Neural crest cell (in vitro differentiated cells): ENCODE data around the gene CH25H. TPM values are rescaled to one million over a fixed set of nuclear protein-coding genes. Genes with fewer than 3 reads are reported as not detected.
"Not testable (repeated sequence)": the region's sequence is repeated elsewhere in the genome, so short reads cannot be mapped to it uniquely, and the experiment has no call there.

ENCODE experiments used
- DNase-seq: peaks from one replicate; pipeline ENCODE4 v3.0.0; 2021; ENCODE audit warnings: low read depth, mixed read lengths, low spot score
- H3K27ac Mint-ChIP-seq: one replicate; pipeline ENCODE4 v1.8.0; 2021; ENCODE audit warnings: mild to moderate bottlenecking, mixed read lengths; ENCODE audit not compliant: unreplicated experiment
- H3K27me3 Mint-ChIP-seq: 2 replicates; pipeline ENCODE4 v1.8.0; 2021; ENCODE audit warnings: low read depth, mild to moderate bottlenecking, mixed read lengths
- H3K36me3 Mint-ChIP-seq: 2 replicates; pipeline ENCODE4 v1.8.0; 2021; ENCODE audit warnings: low read depth, mild to moderate bottlenecking, mixed read lengths
- H3K4me1 Mint-ChIP-seq: 2 replicates; pipeline ENCODE4 v1.8.0; 2021; ENCODE audit warnings: mixed read lengths
- H3K4me3 Mint-ChIP-seq: one replicate; pipeline ENCODE4 v1.8.0; 2021; ENCODE audit warnings: mild to moderate bottlenecking, mixed read lengths
- H3K9me3 Mint-ChIP-seq: 2 replicates; pipeline ENCODE4 v1.8.0; 2021; ENCODE audit warnings: mixed read lengths
- total RNA-seq: library from RNA; stranded (reverse); gene quantifications from 2 replicates; pipeline ENCODE4 v1.2.1, GENCODE V29; 2021
- TF ChIP-seq, protein P1 (sequence below): fragments of 200-600 bp; sonication (generic); conservative IDR thresholded peaks from 2 replicates; pipeline ENCODE4 v1.5.0; 2021; ENCODE audit warnings: antibody characterized with exemption, mild to moderate bottlenecking

The CH25H gene
- total RNA-seq, 1 donor from 2014 or later = not detected

DNA sequence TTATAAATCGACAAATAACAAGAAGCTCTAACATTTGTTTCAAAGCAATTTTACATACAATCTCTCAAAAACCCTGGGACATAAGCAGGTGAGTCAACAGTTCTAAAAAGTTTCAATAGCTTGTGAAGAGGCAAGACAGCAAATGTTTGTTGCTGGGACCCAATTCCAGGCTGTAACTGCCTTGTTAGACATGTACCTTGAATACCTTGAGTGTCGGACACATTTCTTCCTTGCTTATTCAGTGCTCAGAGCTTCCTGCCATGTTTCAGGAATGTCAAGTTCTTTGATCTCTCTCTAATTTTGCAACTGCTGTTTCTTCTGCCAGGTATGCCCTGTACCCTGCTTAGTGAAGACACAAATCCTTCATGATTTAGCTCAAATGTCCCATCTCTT, 5.1 kb downstream of the CH25H start:
- Mint-ChIP-seq H3K27ac (no peak overlapping the region), H3K9me3 (no peaks in the 10 kb centered on the region)

DNA sequence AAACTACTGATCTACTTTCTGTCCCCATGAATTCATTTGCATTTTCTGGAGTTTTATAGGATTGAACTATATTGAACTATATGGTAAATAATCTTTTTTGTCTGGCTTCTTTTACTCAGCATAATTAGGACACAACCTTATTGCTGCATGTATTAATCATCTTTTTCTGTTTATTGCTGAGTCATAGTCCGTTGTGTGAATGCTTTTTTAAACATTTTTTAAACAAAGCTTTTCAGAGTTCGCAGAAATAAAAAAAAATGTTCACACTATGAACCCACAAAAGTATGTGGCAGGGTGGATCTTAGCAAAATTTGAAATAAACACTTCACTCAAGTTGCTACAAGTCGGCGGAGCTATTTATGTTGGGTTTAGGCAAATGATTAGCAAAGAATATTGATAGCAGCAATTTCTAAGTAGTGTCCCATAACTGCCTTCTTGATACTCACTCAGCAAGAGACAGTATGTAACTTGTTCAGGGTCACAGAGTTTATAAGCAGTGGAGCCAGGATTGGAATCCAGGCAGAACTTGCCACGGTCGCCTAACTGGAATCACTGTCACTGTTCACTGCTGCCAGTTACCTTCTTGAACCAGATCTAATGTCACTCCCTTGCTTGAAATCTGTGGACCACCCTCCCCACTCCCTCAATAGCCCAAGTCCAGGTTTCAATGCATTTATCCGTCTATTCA, 5.6 kb downstream of the CH25H start:
- Mint-ChIP-seq H3K9me3 (no peaks in the 10 kb centered on the region), H3K27ac (no peak overlapping the region), H3K27me3 (peaks cover 7% of the 10 kb centered on the region), H3K4me3 (no peak overlapping the region), H3K36me3 (no peaks in the 10 kb centered on the region), H3K4me1 (peaks cover 3% of the 10 kb centered on the region)
- TF ChIP-seq, protein P1, sequence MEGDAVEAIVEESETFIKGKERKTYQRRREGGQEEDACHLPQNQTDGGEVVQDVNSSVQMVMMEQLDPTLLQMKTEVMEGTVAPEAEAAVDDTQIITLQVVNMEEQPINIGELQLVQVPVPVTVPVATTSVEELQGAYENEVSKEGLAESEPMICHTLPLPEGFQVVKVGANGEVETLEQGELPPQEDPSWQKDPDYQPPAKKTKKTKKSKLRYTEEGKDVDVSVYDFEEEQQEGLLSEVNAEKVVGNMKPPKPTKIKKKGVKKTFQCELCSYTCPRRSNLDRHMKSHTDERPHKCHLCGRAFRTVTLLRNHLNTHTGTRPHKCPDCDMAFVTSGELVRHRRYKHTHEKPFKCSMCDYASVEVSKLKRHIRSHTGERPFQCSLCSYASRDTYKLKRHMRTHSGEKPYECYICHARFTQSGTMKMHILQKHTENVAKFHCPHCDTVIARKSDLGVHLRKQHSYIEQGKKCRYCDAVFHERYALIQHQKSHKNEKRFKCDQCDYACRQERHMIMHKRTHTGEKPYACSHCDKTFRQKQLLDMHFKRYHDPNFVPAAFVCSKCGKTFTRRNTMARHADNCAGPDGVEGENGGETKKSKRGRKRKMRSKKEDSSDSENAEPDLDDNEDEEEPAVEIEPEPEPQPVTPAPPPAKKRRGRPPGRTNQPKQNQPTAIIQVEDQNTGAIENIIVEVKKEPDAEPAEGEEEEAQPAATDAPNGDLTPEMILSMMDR = no peak
- DNase-seq = no peak

More for the DNA sequence above, 5.1 kb downstream of the CH25H start:
- Mint-ChIP-seq H3K4me3 (no peak overlapping the region), H3K27me3 (peaks cover 7% of the 10 kb centered on the region), H3K4me1 (peaks cover 8% of the 10 kb centered on the region), H3K36me3 (no peaks in the 10 kb centered on the region)
- DNase-seq = no peak
- TF ChIP-seq, protein P1 = no peak

DNA sequence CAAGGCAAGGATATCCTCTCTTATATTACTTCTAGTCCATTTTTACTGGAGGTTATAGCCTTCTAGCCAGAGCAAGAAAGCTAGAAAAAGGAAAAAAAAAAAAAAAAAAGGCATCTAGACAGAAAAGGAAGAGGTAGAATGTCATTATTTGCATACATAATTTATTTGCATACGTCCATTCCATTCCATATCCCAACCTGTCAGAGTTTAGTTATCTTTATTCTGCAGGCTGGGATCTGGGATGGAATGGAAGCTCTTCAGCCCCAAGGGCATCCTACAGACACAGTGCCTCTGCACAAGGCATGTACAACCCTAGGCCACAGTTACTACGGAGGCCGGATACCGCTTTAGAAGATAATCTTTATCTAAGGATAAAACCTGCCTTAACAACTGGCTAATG, 9.6 kb downstream of the CH25H start:
- peaks cover 7% of the 10 kb centered on the region for H3K27me3 Mint-ChIP-seq
- H3K27ac Mint-ChIP-seq = no peak overlapping the region

DNA sequence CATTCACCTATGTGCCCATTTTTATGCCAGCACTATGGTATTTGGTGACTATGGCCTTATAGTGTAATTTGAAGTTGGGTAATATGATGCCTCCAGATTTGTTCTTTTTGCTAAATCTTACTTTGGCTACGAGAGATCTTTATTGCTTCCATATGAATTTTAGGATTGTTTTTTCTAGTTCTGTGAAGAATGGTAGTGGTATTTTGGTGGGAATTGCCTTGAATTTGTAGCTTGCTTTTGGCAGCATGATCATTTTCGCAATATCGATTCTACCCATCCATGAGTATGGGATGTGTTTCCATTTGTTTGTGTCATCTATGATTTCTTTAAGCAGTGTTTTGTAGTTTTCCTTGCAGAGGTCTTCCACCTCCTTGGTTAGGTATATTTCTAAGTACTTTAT, 15.8 kb downstream of the CH25H start:
- not testable (repeated sequence) for H3K9me3 Mint-ChIP-seq, H3K4me3 Mint-ChIP-seq, H3K27ac Mint-ChIP-seq, DNase-seq, H3K4me1 Mint-ChIP-seq, H3K27me3 Mint-ChIP-seq, H3K36me3 Mint-ChIP-seq

More for the DNA sequence above, 9.6 kb downstream of the CH25H start:
- Mint-ChIP-seq H3K9me3 (no peaks in the 10 kb centered on the region), H3K36me3 (no peaks in the 10 kb centered on the region), H3K4me1 (no peaks in the 10 kb centered on the region), H3K4me3 (no peak overlapping the region)
- no peak for DNase-seq
- TF ChIP-seq, protein P1 = no peak

DNA sequence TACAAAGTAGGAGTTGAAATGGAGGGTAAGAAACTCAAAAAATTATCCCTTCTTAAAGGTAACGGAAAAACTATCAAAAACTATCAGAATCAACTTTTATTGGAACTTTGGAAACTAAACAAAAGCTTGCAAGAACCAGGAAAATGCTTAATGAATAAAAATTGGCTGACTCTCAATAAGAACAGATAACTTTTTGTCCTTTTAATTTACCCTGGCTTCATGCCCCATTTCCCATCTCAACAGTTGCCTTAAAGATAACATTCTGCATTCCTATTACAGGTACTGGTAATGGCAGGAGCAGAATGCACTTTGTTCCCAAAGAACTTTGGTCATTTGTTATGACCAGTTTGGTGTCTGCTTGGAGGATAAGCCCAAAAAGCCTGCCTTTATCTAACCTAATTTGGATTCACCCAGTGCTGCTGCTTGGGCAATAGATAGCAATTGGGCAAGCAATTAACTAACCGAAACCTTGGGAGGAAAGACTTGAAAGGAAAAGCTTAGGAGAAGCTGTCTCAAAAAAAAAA, 17.8 kb downstream of the CH25H start:
- H3K36me3 Mint-ChIP-seq = no peaks in the 10 kb centered on the region
- peaks cover 3% of the 10 kb centered on the region for H3K27me3 Mint-ChIP-seq
- H3K4me3 Mint-ChIP-seq = no peak overlapping the region
- no peak for DNase-seq
- H3K27ac Mint-ChIP-seq = no peak overlapping the region
- peaks cover 7% of the 10 kb centered on the region for H3K9me3 Mint-ChIP-seq
- TF ChIP-seq, protein P1 = no peak
- no peaks in the 10 kb centered on the region for H3K4me1 Mint-ChIP-seq

DNA sequence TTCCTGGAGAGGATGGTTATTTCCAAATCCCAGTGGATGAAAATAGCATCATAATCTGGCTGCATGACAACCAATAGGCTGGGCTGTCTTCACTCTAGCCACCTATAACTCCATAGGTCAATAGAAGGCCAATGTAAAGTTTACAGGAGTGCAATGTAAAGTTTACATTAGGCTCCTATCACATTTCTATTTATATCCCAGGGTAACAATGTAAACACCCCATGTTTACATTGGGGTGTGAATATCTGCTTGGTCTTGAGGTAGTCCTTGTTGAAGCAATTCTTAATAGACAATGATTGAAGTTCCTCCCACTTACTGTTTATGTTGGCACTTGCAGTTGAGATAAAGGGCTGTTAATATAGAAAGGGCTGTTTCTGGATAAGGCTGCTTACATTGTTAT, 21.5 kb downstream of the CH25H start:
- H3K9me3 Mint-ChIP-seq = peaks cover 2% of the 10 kb centered on the region
- H3K36me3 Mint-ChIP-seq = no peaks in the 10 kb centered on the region
- TF ChIP-seq, protein P1 = no peak
- no peaks in the 10 kb centered on the region for H3K27me3 Mint-ChIP-seq
- H3K4me1 Mint-ChIP-seq = no peaks in the 10 kb centered on the region
- H3K27ac Mint-ChIP-seq = no peak overlapping the region
- DNase-seq = no peak
- H3K4me3 Mint-ChIP-seq = no peak overlapping the region
